GM12878 (cell line): ENCODE measurements around the gene PRSS16. TPM values are rescaled to one million over a fixed set of nuclear protein-coding genes. Genes with fewer than 3 reads are reported as not detected.

Source experiments
- ATAC-seq: fragments of 200-7000 bp; cut with Tn5 transposase; 3 replicates; pipeline ENCODE4 v1.9.1; 2020; ENCODE audit warnings: mild to moderate bottlenecking, moderate library complexity
- BruUV-seq: library from RNA; stranded (reverse); fragments of 400-500 nt; replicated peaks from 2 replicates; lab custom pipeline; 2021; lab: Mats Ljungman, UMichigan
- CTCF ChIA-PET: fragments of 300-600 bp; sonication (Branson Sonifier 250); formaldehyde crosslinking; extraction: SDS; loops from one replicate; lab custom pipeline; 2021; ENCODE audit warnings: inconsistent platforms; lab: Yijun Ruan, JAX
- POLR2A ChIA-PET: fragments of 350-600 bp; formaldehyde crosslinking; extraction: SDS; loops from one replicate; lab custom pipeline; 2021; ENCODE audit warnings: inconsistent platforms; lab: Charles Lee
- RAD21 ChIA-PET: fragments of 300-600 bp; sonication (Branson Sonifier 250); formaldehyde crosslinking; loops from one replicate; lab custom pipeline; 2023; ENCODE audit warnings: antibody characterized with exemption; ENCODE audit not compliant: unreplicated experiment; lab: Charles Lee
- SMC1A ChIA-PET: fragments of 300-600 bp; sonication (Branson Sonifier 250); formaldehyde crosslinking; loops from one replicate; lab custom pipeline; 2023; ENCODE audit not compliant: unreplicated experiment, uncharacterized antibody; lab: Charles Lee
- DNase-seq: peaks from one replicate; pipeline ENCODE4 v3.0.0-alpha.2; 2011; ENCODE audit warnings: low read depth, low spot score
- FAIRE-seq: peaks from 3 replicates; lab custom pipeline; 2011; peaks lifted over from hg19 to GRCh38; lab: Jason Lieb, UNC
- H2AFZ ChIP-seq: 2 replicates; pipeline ENCODE4 v1.6.0; 2011; ENCODE audit warnings: low read depth, low read length, control low read depth; ENCODE audit not compliant: control insufficient read depth
- H3K27ac ChIP-seq: 2 replicates; pipeline ENCODE4 v1.5.1; 2011; ENCODE audit warnings: control low read depth; ENCODE audit not compliant: control insufficient read depth, insufficient read depth
- H3K27me3 ChIP-seq, 2 experiments: replicated peaks in 1 of 2; 2 replicates each; pipeline versions ENCODE4 v1.6.0 to v1.6.1; 2011; ENCODE audit warnings: low read length in 1 of 2; ENCODE audit not compliant: control insufficient read depth in 2 of 2, insufficient read depth in 2 of 2
- H3K36me3 ChIP-seq, 2 experiments: 2 replicates each; pipeline ENCODE4 v1.5.1; 2011; ENCODE audit warnings: low read length in 1 of 2; ENCODE audit not compliant: control insufficient read depth in 2 of 2, insufficient read depth in 2 of 2
- H3K4me1 ChIP-seq: 2 replicates; pipeline ENCODE4 v1.6.1; 2011; ENCODE audit warnings: mild to moderate bottlenecking, low read length, moderate library complexity, mixed read lengths; ENCODE audit not compliant: control insufficient read depth, insufficient read depth
- H3K4me2 ChIP-seq: 2 replicates; pipeline ENCODE4 v1.6.0; 2011; ENCODE audit warnings: control low read depth; ENCODE audit not compliant: control insufficient read depth, insufficient read depth
- H3K4me3 ChIP-seq: fragments of 200-600 bp; sonication (generic); 2 replicates; pipeline ENCODE4 v1.5.1; 2016
- H3K79me2 ChIP-seq: 2 replicates; pipeline ENCODE4 v1.6.0; 2011; ENCODE audit warnings: low read length; ENCODE audit not compliant: control insufficient read depth, insufficient read depth
- H3K9ac ChIP-seq: 2 replicates; pipeline ENCODE4 v1.8.0; 2011; ENCODE audit warnings: low read length, control low read depth, mixed read lengths; ENCODE audit not compliant: control insufficient read depth, insufficient read depth
- H3K9me3 ChIP-seq: replicated peaks from 3 replicates; pipeline ENCODE4 v1.5.1; 2011; ENCODE audit warnings: mild to moderate bottlenecking, low read length; ENCODE audit not compliant: control insufficient read depth, insufficient read depth
- H4K20me1 ChIP-seq: 2 replicates; pipeline ENCODE4 v1.6.0; 2011; ENCODE audit not compliant: control insufficient read depth, insufficient read depth
- BMI1 ChIP-seq: fragments of 450-650 bp; IDR thresholded peaks from 2 replicates; pipeline ENCODE4 v1.6.1; 2016; ENCODE audit warnings: mild to moderate bottlenecking, moderate library complexity, borderline replicate concordance
- CEBPB ChIP-seq, 2 experiments: fragments of 150-350 bp in 1 of 2; IDR thresholded peaks; 2 replicates each; pipeline ENCODE4 v1.6.1; 2012 to 2014; ENCODE audit warnings: low read depth in 2 of 2, low read length in 2 of 2, borderline replicate concordance in 1 of 2, inconsistent platforms in 1 of 2
- CREB1 ChIP-seq: IDR thresholded peaks from 2 replicates; pipeline ENCODE4 v1.6.1; 2012; ENCODE audit warnings: low read depth, mild to moderate bottlenecking, inconsistent platforms
- EED ChIP-seq: sonication (generic); IDR thresholded peaks from 2 replicates; pipeline ENCODE4 v1.6.1; 2016; ENCODE audit warnings: antibody characterized with exemption, low read depth
- FOXM1 ChIP-seq: IDR thresholded peaks from 2 replicates; pipeline ENCODE4 v1.6.1; 2012; ENCODE audit warnings: low read depth, mild to moderate bottlenecking, inconsistent platforms, low read length, moderate library complexity
- GATAD2B ChIP-seq: fragments of 450-650 bp; conservative IDR thresholded peaks from 2 replicates; pipeline ENCODE4 v1.6.1; 2017; ENCODE audit warnings: low read depth, mild to moderate bottlenecking, moderate library complexity
- JUND ChIP-seq: IDR thresholded peaks from 2 replicates; pipeline ENCODE4 v1.6.1; 2012; ENCODE audit warnings: low read depth, mild to moderate bottlenecking, low read length, improper control_type of control experiment, moderate library complexity
- MEF2A ChIP-seq: IDR thresholded peaks from 2 replicates; pipeline ENCODE4 v1.6.1; 2011; ENCODE audit warnings: low read depth, mild to moderate bottlenecking, low read length, moderate library complexity; ENCODE audit not compliant: insufficient read depth
- MYC ChIP-seq: IDR thresholded peaks from 2 replicates; pipeline ENCODE4 v1.6.1; 2011; ENCODE audit warnings: mild to moderate bottlenecking, low read length, moderate library complexity, inconsistent platforms; ENCODE audit not compliant: insufficient read depth, insufficient replicate concordance, insufficient read length, severe bottlenecking
- PML ChIP-seq: IDR thresholded peaks from 2 replicates; pipeline ENCODE4 v1.6.1; 2012; ENCODE audit warnings: low read length, inconsistent platforms
- RAD21 ChIP-seq: IDR thresholded peaks from 2 replicates; pipeline ENCODE4 v1.6.1; 2011; ENCODE audit warnings: mild to moderate bottlenecking, low read depth, low read length, moderate library complexity; ENCODE audit not compliant: insufficient read depth
- STAT3 ChIP-seq: IDR thresholded peaks from 2 replicates; pipeline ENCODE4 v1.6.1; 2011; ENCODE audit warnings: low read depth, low read length, improper control_type of control experiment
- TBL1XR1 ChIP-seq: IDR thresholded peaks from 2 replicates; pipeline ENCODE4 v1.6.1; 2012; ENCODE audit warnings: low read depth, low read length, improper control_type of control experiment
- ZNF622 ChIP-seq: fragments of 450-650 bp; IDR thresholded peaks from 2 replicates; pipeline ENCODE4 v1.6.1; 2017; ENCODE audit warnings: mild to moderate bottlenecking, inconsistent platforms
- WGBS: methylation state at CpG from one replicate; pipeline ENCODE4 v1.1.6; 2016; ENCODE audit warnings: low lambda C conversion rate; ENCODE audit not compliant: insufficient replicate concordance, insufficient coverage; ENCODE audit errors: missing lambda C conversion rate; 5-methylcytosine and 5-hydroxymethylcytosine counted together
- in situ Hi-C: fragments of 300-500 bp; cut with MboI; formaldehyde crosslinking; loops from 9 replicates; pipeline ENCODE4 v1.14.3; 2018; ENCODE audit warnings: mixed read lengths
- intact Hi-C: fragments of 100-400 bp; cut with micrococcal nuclease; formaldehyde crosslinking; loops from one replicate; pipeline ENCODE4 v1.14.2; 2022; ENCODE audit not compliant: unreplicated experiment
- polyA plus RNA-seq, 11 experiments: library from polyadenylated mRNA; depleted of rRNA in 4 of 11; unstranded in 6 of 11; stranded (reverse) in 5 of 11; fragments of >200 nt; fragmentation: Nextera tagmentation in 4 of 11; fragmentation: Illumina TruSeq in 1 of 11; extraction: Ambion mirVana in 4 of 11; extraction: Trizol in 1 of 11; gene quantifications; 1 replicate in 1 of 11; 2 replicates in 10 of 11; pipeline versions ENCODE4 v1.2.1 to v1.2.3, GENCODE V29; 2011 to 2016; ENCODE audit warnings: inconsistent platforms in 2 of 11, missing spikeins in 2 of 11, low read depth in 1 of 11
- total RNA-seq, 4 experiments: library from RNA; depleted of rRNA in 3 of 4; stranded (reverse); fragments of >200 nt in 3 of 4; fragmentation: Illumina TruSeq in 1 of 4; extraction: Trizol in 1 of 4; gene quantifications; 2 replicates each; pipeline versions ENCODE4 v1.2.1 to v1.2.3, GENCODE V29; 2013 to 2021
- TF ChIP-seq, protein P1 (sequence below): fragments of 450-650 bp; IDR thresholded peaks from 2 replicates; pipeline ENCODE4 v1.6.1; 2018; ENCODE audit warnings: borderline replicate concordance, mild to moderate bottlenecking; ENCODE audit not compliant: partially characterized antibody
- TF ChIP-seq, protein P2 (sequence below): fragments of 150-350 bp; IDR thresholded peaks from 2 replicates; pipeline ENCODE4 v1.6.1; 2016; ENCODE audit warnings: low read depth, low read length
- TF ChIP-seq, protein P3 (sequence below): IDR thresholded peaks from 2 replicates; pipeline ENCODE4 v1.6.1; 2012; ENCODE audit warnings: low read depth, low read length, improper control_type of control experiment

Gene PRSS16
- total and polyA plus RNA-seq, 10 of the 15 experiments (the other 5 are each of a cell fraction or from before 2014, with no cell fraction given), result 2.1 to 12.8 (median 6.6) TPM

DNA sequence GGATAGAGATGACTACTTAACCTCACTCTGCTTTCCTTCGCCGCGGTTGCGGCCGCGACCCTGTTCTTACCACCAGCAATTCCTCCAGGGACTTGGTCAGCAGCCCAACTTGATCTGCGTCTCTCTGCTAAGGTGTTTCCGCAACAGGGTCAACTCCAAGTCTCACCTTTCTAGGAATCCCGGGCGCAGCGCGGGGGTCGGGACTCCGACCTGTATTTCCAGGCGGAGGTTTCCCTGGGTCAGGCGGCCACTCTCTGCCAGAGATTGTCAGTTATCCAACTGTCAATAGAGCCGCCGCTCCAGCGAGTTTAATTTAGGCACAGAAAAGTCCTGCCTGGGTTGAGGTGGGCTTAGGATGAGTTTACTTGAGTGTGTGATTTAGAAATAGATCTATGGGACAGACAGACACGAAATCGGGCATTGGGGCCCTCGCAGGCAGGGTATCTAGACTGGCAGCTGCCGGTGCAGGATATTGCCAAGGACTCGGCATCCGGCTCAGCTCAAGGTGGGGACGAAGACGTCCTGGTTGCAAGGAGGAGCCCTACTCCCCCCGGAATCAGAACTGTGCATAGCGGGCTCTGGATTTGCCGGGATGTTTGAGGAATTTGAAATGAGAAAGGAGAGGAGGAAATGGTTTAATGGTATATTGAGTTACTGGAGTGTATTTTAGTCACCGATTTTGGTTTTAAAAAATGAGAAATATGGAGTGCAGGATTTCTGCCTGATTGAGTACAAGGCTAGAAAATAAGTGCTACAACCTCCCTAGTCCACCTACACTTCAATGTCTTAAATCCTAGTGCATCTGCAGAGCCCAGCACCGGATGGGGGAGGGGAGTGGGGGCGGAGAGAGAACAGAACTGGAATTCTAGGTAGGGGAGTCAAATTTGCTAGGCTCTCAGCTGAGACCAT lies 40.9 kb downstream of the PRSS16 start:
- SMC1A ChIA-PET, result no interaction called here
- Histone ChIP-seq H3K27ac (no peak overlapping the region), H3K9me3 (peaks cover 8% of the 10 kb centered on the region), H3K36me3 (no peaks in the 10 kb centered on the region), H3K4me1 (no peaks in the 10 kb centered on the region; the same call in 1 of the 2 replicates), H4K20me1 (no peaks in the 10 kb centered on the region), H3K27me3 (no peaks in the 10 kb centered on the region), H3K4me3 (peak overlapping the region; percentile 42), H3K4me2 (peak overlapping the region; percentile 69), H3K9ac (no peak overlapping the region), H2AFZ (peak overlapping the region; percentile 52), H3K79me2 (no peaks in the 10 kb centered on the region)
- POLR2A ChIA-PET, result no interaction called here
- intact Hi-C loops (no loop called here), in situ Hi-C loops (no loop called here)
- no TSS peak for BruUV-seq
- CTCF ChIA-PET, result interaction anchor here (1.6 kb wide), 1 partner anchor 321 kb away, joined by 3 read pairs; no protein-coding TSS in a partner anchor
- DNase-seq (no peak), FAIRE-seq (no peak), ATAC-seq (peak; percentile 74)
- RAD21 ChIA-PET, result no interaction called here
- 25% methylated on average over 33 of the region's 33 CpGs for WGBS
- TF ChIP-seq PML (no peak), TBL1XR1 (no peak), CREB1 (no peak), JUND (no peak), EED (no peak), MEF2A (no peak), RAD21 (no peak), FOXM1 (no peak), ZNF622 (no peak), MYC (no peak), GATAD2B (no peak), BMI1 (no peak), STAT3 (no peak), CEBPB (IDR thresholded peaks at IDR 0.05; ENCODE audit: borderline replicate concordance in 1 of 2, low read depth in 2 of 2, low read length in 2 of 2) (no peak)
- TF ChIP-seq, protein P1, sequence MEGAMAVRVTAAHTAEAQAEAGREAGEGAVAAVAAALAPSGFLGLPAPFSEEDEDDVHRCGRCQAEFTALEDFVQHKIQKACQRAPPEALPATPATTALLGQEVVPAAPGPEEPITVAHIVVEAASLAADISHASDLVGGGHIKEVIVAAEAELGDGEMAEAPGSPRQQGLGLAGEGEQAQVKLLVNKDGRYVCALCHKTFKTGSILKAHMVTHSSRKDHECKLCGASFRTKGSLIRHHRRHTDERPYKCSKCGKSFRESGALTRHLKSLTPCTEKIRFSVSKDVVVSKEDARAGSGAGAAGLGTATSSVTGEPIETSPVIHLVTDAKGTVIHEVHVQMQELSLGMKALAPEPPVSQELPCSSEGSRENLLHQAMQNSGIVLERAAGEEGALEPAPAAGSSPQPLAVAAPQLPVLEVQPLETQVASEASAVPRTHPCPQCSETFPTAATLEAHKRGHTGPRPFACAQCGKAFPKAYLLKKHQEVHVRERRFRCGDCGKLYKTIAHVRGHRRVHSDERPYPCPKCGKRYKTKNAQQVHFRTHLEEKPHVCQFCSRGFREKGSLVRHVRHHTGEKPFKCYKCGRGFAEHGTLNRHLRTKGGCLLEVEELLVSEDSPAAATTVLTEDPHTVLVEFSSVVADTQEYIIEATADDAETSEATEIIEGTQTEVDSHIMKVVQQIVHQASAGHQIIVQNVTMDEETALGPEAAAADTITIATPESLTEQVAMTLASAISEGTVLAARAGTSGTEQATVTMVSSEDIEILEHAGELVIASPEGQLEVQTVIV, result no peak
- TF ChIP-seq, protein P2, sequence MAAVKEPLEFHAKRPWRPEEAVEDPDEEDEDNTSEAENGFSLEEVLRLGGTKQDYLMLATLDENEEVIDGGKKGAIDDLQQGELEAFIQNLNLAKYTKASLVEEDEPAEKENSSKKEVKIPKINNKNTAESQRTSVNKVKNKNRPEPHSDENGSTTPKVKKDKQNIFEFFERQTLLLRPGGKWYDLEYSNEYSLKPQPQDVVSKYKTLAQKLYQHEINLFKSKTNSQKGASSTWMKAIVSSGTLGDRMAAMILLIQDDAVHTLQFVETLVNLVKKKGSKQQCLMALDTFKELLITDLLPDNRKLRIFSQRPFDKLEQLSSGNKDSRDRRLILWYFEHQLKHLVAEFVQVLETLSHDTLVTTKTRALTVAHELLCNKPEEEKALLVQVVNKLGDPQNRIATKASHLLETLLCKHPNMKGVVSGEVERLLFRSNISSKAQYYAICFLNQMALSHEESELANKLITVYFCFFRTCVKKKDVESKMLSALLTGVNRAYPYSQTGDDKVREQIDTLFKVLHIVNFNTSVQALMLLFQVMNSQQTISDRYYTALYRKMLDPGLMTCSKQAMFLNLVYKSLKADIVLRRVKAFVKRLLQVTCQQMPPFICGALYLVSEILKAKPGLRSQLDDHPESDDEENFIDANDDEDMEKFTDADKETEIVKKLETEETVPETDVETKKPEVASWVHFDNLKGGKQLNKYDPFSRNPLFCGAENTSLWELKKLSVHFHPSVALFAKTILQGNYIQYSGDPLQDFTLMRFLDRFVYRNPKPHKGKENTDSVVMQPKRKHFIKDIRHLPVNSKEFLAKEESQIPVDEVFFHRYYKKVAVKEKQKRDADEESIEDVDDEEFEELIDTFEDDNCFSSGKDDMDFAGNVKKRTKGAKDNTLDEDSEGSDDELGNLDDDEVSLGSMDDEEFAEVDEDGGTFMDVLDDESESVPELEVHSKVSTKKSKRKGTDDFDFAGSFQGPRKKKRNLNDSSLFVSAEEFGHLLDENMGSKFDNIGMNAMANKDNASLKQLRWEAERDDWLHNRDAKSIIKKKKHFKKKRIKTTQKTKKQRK, result no peak
- TF ChIP-seq, protein P3, sequence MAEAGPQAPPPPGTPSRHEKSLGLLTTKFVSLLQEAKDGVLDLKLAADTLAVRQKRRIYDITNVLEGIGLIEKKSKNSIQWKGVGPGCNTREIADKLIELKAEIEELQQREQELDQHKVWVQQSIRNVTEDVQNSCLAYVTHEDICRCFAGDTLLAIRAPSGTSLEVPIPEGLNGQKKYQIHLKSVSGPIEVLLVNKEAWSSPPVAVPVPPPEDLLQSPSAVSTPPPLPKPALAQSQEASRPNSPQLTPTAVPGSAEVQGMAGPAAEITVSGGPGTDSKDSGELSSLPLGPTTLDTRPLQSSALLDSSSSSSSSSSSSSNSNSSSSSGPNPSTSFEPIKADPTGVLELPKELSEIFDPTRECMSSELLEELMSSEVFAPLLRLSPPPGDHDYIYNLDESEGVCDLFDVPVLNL, result no peak
